ENCODE measurements around the gene GFY. TPM values are rescaled to one million over a fixed set of nuclear protein-coding genes. Genes with fewer than 3 reads are reported as not detected.

GFY gene
- total and polyA plus RNA-seq, 10 of the 15 experiments (the other 5 are each of a cell fraction or from before 2014, with no cell fraction given): 0.05 TPM; not detected in 9

- BruUV-seq (replicated peaks): no TSS peak
- no peaks in the 10 kb centered on the region for H3K9me3 ChIP-seq (replicated peaks; ENCODE audit: control insufficient read depth, insufficient read depth, low read length)
- no peak for DNase-seq (ENCODE audit: low read depth, low spot score)
- CTCF ChIA-PET: interaction anchor here (1.4 kb wide), 1 partner anchor 11 kb away, joined by 3 read pairs; no protein-coding TSS in a partner anchor
- H3K27me3 ChIP-seq (replicated peaks in 1 of 2; ENCODE audit: control insufficient read depth in 2 of 2, insufficient read depth in 2 of 2, low read length in 1 of 2): peaks cover 23 to 49% of the 10 kb centered on the region in 2 experiments
- peaks cover 4% of the 10 kb centered on the region; the same call in 1 of the 2 replicates for H3K4me1 ChIP-seq (ENCODE audit: control insufficient read depth, insufficient read depth, low read length)
- no peaks in the 10 kb centered on the region for H3K79me2 ChIP-seq (ENCODE audit: control insufficient read depth, insufficient read depth, low read length)
- no peaks in the 10 kb centered on the region for H4K20me1 ChIP-seq (ENCODE audit: control insufficient read depth, insufficient read depth)
- intact Hi-C loops (cut with micrococcal nuclease; ENCODE audit: unreplicated experiment): no loop called here
- H3K4me3 ChIP-seq: no peak overlapping the region
- FAIRE-seq: no peak
- in situ Hi-C loops (cut with MboI): no loop called here
- H3K4me2 ChIP-seq (ENCODE audit: control insufficient read depth, insufficient read depth): no peak overlapping the region
- POLR2A ChIA-PET: no interaction called here
- RAD21 ChIA-PET (ENCODE audit: unreplicated experiment): no interaction called here
- peak; percentile 66 for ATAC-seq
- no peak overlapping the region for H3K9ac ChIP-seq (ENCODE audit: control insufficient read depth, insufficient read depth, low read length)
- WGBS (ENCODE audit: insufficient coverage, insufficient replicate concordance, low lambda C conversion rate, missing lambda C conversion rate): 33% methylated on average over 49 of the region's 58 CpGs
- TF ChIP-seq FOXM1 (IDR thresholded peaks at IDR 0.05; ENCODE audit: low read depth, low read length) (no peak), POLR2AphosphoS2 (IDR thresholded peaks at IDR 0.05; ENCODE audit: low read depth, low read length) (no peak), CTCF (IDR thresholded peaks at IDR 0.05 in 2 of 3, conservative IDR thresholded peaks at IDR 0.05 in 1 of 3; ENCODE audit: control insufficient read depth in 2 of 3, extremely low read depth in 1 of 3, insufficient read depth in 1 of 3, low read depth in 3 of 3, low read length in 3 of 3) (peak; percentile 17 to 31 (median 23); a peak in 2 of 6 replicates), MEF2B (IDR thresholded peaks at IDR 0.05; ENCODE audit: partially characterized antibody, poor library complexity, severe bottlenecking) (no peak), HDAC6 (IDR thresholded peaks at IDR 0.05; ENCODE audit: unreplicated experiment) (peak; percentile 93), MYC (IDR thresholded peaks at IDR 0.05; ENCODE audit: insufficient read depth, insufficient read length, insufficient replicate concordance, low read length, severe bottlenecking) (no peak), ZNF217 (IDR thresholded peaks at IDR 0.05) (no peak), EZH2 (IDR thresholded peaks at IDR 0.05; ENCODE audit: borderline replicate concordance, control insufficient read depth, low read depth, low read length) (0 out of 2 replicates have a peak, but pooled peaks have one; percentile 11), CREB1 (IDR thresholded peaks at IDR 0.05; ENCODE audit: low read depth) (no peak), NR2C1 (IDR thresholded peaks at IDR 0.05) (no peak), FOXK2 (IDR thresholded peaks at IDR 0.05) (no peak), ZNF592 (IDR thresholded peaks at IDR 0.05) (no peak), BRCA1 (IDR thresholded peaks at IDR 0.05; ENCODE audit: low read depth, low read length) (no peak), BHLHE40 (IDR thresholded peaks at IDR 0.05; ENCODE audit: borderline replicate concordance in 1 of 2, low read depth in 2 of 2, low read length in 1 of 2) (0 out of 4 replicates have a peak, but pooled peaks of 1 of the 2 experiments have one; percentile 6), HSF1 (IDR thresholded peaks at IDR 0.05; ENCODE audit: low read depth, low read length) (no peak)
- SMC1A ChIA-PET (ENCODE audit: uncharacterized antibody, unreplicated experiment): no interaction called here
- no peaks in the 10 kb centered on the region for H3K36me3 ChIP-seq (ENCODE audit: control insufficient read depth in 2 of 2, insufficient read depth in 2 of 2, low read length in 1 of 2)
- H2AFZ ChIP-seq (ENCODE audit: control insufficient read depth, low read depth, low read length): no peak overlapping the region
- no peak overlapping the region for H3K27ac ChIP-seq (ENCODE audit: control insufficient read depth, insufficient read depth)
These were observed 2.6 kb upstream of the GFY start for GRCh38 chr19:49422407-49423070.

Measured in GM12878 (cell line).